ENCODE results near the gene ARHGAP44.

DNA sequence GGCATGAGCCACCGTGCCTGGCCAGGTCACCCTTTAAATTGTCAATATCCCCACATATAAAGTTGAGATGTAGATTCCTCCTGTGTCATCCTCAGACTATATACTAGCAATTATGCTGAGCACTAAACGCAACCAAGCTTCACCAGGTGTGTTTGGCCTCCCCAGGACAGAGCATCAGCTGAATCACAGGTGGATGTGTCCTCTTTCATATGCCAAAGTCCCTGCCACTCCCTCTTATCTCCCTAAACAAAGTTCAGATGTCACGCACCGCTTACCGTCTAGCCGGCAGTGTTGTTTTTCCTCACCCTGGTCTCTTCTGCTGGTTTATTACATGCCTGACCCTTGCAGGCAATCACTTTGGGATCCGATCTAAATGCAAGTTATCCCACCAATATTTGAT, 43.8 kb upstream of the ARHGAP44 start:
- TF ChIP-seq, protein P1, sequence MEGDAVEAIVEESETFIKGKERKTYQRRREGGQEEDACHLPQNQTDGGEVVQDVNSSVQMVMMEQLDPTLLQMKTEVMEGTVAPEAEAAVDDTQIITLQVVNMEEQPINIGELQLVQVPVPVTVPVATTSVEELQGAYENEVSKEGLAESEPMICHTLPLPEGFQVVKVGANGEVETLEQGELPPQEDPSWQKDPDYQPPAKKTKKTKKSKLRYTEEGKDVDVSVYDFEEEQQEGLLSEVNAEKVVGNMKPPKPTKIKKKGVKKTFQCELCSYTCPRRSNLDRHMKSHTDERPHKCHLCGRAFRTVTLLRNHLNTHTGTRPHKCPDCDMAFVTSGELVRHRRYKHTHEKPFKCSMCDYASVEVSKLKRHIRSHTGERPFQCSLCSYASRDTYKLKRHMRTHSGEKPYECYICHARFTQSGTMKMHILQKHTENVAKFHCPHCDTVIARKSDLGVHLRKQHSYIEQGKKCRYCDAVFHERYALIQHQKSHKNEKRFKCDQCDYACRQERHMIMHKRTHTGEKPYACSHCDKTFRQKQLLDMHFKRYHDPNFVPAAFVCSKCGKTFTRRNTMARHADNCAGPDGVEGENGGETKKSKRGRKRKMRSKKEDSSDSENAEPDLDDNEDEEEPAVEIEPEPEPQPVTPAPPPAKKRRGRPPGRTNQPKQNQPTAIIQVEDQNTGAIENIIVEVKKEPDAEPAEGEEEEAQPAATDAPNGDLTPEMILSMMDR (IDR thresholded peaks at IDR 0.05), result no peak
- TF ChIP-seq ZFX (IDR thresholded peaks at IDR 0.05; ENCODE audit: borderline replicate concordance), result no peak

All from 22Rv1 (cell line).